Subcutaneous abdominal adipose tissue (tissue), 5 donors: ENCODE measurements around the gene MOK.
A peak's percentile ranks its signal among the peaks of the same experiment; 100 is the strongest.
"Not testable (repeated sequence)": the region's sequence is repeated elsewhere in the genome, so short reads cannot be mapped to it uniquely, and the experiment has no call there.

ENCODE experiments used
- H3K27ac ChIP-seq: one replicate; pipeline ENCODE4 v1.7.0; 2013; ENCODE audit warnings: low read depth, mild to moderate bottlenecking, inconsistent platforms, low read length, moderate library complexity
- H3K27me3 ChIP-seq, 5 donors: one replicate each; pipeline ENCODE4 v1.7.0; 2013; ENCODE audit warnings: low read length in 5 of 5, inconsistent platforms in 1 of 5; ENCODE audit not compliant: control insufficient read depth in 5 of 5, insufficient read depth in 4 of 5
- H3K36me3 ChIP-seq, 5 donors: one replicate each; pipeline ENCODE4 v1.7.0; 2013; ENCODE audit warnings: low read length in 5 of 5; ENCODE audit not compliant: control insufficient read depth in 5 of 5, insufficient read depth in 5 of 5
- H3K4me1 ChIP-seq, 5 donors: one replicate each; pipeline ENCODE4 v1.7.0; 2013; ENCODE audit warnings: low read length in 5 of 5, mild to moderate bottlenecking in 3 of 5, moderate library complexity in 1 of 5; ENCODE audit not compliant: control insufficient read depth in 5 of 5, insufficient read depth in 5 of 5
- H3K4me3 ChIP-seq, 5 donors: one replicate each; pipeline ENCODE4 v1.7.0; 2013; ENCODE audit warnings: low read length in 5 of 5, low read depth in 1 of 5
- H3K9ac ChIP-seq, 5 donors: one replicate each; pipeline ENCODE4 v1.7.0; 2013; ENCODE audit warnings: low read length in 5 of 5, mild to moderate bottlenecking in 4 of 5, moderate library complexity in 3 of 5
- H3K9me3 ChIP-seq, 5 donors: one replicate each; pipeline ENCODE4 v1.7.0; 2013; ENCODE audit warnings: low read length in 5 of 5; ENCODE audit not compliant: control insufficient read depth in 5 of 5
- donor health status: healthy.
- donor health status: healthy.
- donor health status: healthy.
- donor health status: healthy.
- donor health status: healthy.

Gene MOK

DNA sequence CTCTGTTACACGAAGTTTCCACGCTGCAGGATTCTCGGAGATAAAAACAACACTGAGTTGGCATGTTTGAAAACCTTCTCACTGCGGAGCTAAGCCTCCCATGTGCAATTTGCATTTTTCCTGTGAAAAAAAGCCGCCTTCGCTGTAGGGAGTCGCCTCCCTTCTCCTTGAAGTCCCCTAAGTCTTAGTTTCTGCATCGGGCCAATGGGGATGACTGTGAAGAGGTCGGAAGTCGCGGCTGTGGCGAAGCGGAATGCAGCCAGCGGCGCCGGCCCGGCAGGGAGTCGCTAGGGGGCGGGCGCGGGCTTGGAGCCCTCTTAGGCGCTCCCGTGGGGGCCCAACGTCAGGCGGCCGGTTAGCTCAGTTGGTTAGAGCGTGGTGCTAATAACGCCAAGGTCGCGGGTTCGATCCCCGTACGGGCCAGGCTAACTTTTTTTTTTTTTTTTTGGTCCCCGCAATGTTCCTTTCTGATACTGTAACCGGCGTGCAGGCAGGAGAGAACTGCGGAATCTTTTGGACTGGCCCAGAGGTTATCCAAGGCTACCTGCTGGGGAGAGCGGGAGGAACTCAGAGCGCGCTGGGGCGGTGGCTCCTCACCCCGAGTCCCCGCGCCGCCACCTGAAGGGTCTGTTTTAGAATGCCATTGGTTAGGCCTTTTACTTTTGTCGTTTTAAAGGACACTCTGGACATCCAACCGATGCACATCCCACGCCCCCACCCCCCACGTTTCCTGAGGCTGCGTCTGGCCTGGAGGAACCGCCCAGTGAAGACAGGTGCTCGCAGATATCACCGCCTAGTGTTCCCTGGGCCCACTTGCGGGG, 12.0 kb upstream of the MOK start:
- Histone ChIP-seq H3K9ac (peak overlapping the region; percentile 52 to 83 (median 69)), H3K4me1 (peaks cover 3 to 59% (median 50%) of the 10 kb centered on the region in 5 donors)

DNA sequence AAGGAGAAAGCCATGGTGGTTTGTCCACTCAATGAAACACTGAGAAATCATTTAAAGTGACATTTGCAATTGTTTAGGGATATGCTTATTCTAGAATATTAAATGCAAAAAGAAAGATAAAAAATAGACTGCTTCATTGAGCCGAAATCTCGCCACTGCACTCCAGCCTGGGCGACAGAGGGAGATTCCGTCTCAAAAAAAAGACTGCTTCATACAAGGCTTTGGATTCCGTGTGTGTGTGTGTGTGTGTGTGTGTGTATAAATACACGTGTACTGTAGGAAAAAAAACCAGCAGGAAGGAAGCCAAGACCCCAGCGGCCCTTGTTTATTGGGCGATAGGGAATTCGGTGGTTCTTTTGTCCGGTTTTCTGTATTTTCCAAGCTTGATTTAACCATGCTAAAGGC, 11.4 kb upstream of the MOK start:
- no peaks in the 10 kb centered on the region for H3K27me3 ChIP-seq
- H3K4me1 ChIP-seq = peaks cover 3 to 59% (median 50%) of the 10 kb centered on the region in 5 donors
- H3K9ac ChIP-seq = peak overlapping the region in 4 of 5 donors; percentile 59 to 77 (median 68)

More for the DNA sequence above, 12.0 kb upstream of the MOK start:
- H3K27me3 ChIP-seq = no peaks in the 10 kb centered on the region
- H3K4me3 ChIP-seq = peak overlapping the region; percentile 73 to 85 (median 77)
- H3K9me3 ChIP-seq = no peaks in the 10 kb centered on the region
- no peaks in the 10 kb centered on the region for H3K36me3 ChIP-seq
- peak overlapping the region; percentile 85 for H3K27ac ChIP-seq

DNA sequence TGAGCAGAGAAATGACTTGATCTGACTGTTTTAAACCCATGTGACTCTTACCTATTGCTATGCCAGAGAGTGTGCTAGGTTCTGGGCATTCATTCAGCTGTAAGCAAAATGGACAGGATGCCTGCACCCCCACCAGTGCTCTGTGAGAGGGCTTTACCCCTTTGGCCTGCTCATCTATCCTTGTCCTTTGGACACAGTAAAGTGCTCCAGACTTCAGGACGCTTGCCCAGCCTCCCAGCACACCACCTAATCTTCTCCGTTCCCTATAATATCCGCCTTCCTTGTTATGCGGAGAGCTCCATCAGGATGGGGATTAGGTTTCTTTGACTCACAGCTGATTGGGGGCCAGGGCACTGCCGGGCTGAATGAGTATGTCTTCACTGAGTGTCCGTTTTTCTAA, 10.2 kb upstream of the MOK start:
- no peaks in the 10 kb centered on the region for H3K9me3 ChIP-seq
- no peak overlapping the region for H3K9ac ChIP-seq
- peaks cover 3 to 48% (median 41%) of the 10 kb centered on the region in 5 donors for H3K4me1 ChIP-seq
- H3K36me3 ChIP-seq = no peaks in the 10 kb centered on the region
- no peak overlapping the region for H3K27ac ChIP-seq
- no peak overlapping the region for H3K4me3 ChIP-seq
- no peaks in the 10 kb centered on the region for H3K27me3 ChIP-seq

More for the DNA sequence above, 11.4 kb upstream of the MOK start:
- H3K27ac ChIP-seq = peak overlapping the region; percentile 85
- H3K36me3 ChIP-seq = no peaks in the 10 kb centered on the region
- no peaks in the 10 kb centered on the region for H3K9me3 ChIP-seq
- peak overlapping the region; percentile 71 to 85 (median 77) for H3K4me3 ChIP-seq

DNA sequence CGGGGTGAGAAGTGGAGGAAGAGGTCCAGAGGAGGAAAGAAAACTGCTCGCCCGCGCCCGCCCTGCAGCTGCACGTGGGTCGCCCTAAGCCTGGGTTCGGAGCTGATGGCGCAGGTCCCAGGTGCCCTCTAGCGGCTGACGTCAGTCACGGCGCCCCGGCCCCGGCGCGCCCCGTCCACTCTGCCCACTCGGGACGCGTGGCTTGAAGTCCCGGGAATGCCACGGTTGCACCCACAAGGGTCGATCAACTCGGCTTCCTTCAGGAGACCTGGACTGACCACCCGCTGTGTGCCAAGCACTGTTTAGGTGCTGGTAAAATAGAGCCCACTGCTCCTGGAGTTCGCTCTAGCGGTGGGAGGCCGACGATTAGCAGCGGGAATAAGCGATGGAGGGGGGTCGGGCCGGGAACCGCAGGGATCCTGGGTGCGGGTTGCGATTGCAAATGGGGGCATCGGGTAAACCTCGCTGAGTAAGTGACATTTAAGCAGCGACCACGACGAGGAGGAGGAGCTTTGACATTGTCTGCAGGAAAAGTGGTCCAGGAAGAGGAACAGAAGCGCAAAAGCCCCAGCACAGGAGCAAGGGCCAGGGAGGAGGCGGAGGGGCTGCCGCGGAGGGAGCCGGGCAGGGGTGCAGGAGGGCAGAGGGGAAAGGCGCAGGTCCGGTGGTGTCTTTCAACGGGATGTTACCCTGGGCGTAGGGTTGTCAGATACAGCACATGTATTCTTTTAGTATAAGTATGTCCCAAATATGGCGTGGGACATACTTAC, 9.5 kb upstream of the MOK start:
- Histone ChIP-seq H3K27me3 (no peaks in the 10 kb centered on the region), H3K4me3 (peak overlapping the region; percentile 50 to 84 (median 74)), H3K36me3 (no peaks in the 10 kb centered on the region), H3K9ac (peak overlapping the region; percentile 10 to 66 (median 54)), H3K9me3 (no peaks in the 10 kb centered on the region), H3K4me1 (peaks cover 3 to 45% (median 39%) of the 10 kb centered on the region in 5 donors), H3K27ac (peak overlapping the region; percentile 50)

DNA sequence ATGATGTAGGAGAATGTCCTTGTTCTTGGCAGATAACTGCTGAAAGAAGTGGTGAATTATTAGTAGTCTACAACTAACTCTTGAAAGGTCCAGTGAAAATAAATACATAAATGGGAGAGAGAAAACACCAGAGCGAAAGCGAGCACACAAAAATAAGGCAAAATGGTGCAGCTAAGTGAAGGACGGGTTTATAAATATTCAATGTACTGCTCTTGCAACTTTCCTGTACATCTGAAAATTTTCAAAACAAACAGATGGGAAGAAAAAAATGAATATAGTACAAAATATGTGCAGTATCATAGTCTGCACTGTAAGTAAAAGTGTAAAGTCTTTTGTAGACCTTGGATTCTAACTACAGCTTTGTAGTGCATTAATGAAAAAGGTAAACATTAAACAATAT, 1.3 kb downstream of the MOK start:
- H3K9me3 ChIP-seq = no peaks in the 10 kb centered on the region
- H3K4me3 ChIP-seq = no peak overlapping the region
- no peaks in the 10 kb centered on the region for H3K36me3 ChIP-seq
- no peak overlapping the region for H3K9ac ChIP-seq
- H3K4me1 ChIP-seq = peaks cover 0 to 7% (median 5%) of the 10 kb centered on the region in 5 donors
- no peak overlapping the region for H3K27ac ChIP-seq
- H3K27me3 ChIP-seq = no peaks in the 10 kb centered on the region

DNA sequence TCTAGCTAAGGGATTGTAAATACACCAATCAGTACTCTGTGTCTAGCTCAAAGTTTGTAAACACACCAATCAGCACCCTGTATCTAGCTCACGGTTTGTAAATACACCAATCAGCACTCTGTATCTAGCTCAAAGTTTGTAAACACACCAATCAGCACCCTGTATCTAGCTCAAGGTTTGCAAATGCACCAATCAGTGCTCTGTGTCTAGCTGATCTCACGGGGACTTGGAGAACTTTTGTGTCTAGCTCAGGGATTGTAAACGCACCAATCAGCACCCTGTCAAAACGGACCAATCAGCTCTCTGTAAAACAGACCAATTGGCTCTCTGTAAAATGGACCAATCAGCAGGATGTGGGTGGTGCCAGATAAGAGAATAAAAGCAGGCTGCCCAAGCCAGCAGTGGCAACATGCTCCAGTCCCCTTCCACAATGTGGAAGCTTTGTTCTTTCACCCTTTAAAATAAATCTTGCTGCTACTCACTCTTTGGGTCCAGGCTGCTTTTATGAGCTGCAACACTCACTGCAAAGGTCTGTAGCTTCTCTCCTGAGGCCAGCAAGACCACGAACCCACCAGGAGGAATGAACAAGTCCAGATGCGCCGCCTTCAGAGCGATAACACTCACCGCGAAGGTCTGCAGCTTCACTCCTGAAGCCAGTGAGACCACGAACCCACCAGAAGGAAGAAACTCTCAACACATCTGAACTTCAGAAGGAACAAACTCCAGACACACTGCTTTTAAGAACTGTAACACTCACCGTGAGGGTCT, 6.5 kb downstream of the MOK start:
- not testable (repeated sequence) for H3K36me3 ChIP-seq, H3K4me3 ChIP-seq, H3K4me1 ChIP-seq, H3K9ac ChIP-seq, H3K27me3 ChIP-seq, H3K27ac ChIP-seq, H3K9me3 ChIP-seq

DNA sequence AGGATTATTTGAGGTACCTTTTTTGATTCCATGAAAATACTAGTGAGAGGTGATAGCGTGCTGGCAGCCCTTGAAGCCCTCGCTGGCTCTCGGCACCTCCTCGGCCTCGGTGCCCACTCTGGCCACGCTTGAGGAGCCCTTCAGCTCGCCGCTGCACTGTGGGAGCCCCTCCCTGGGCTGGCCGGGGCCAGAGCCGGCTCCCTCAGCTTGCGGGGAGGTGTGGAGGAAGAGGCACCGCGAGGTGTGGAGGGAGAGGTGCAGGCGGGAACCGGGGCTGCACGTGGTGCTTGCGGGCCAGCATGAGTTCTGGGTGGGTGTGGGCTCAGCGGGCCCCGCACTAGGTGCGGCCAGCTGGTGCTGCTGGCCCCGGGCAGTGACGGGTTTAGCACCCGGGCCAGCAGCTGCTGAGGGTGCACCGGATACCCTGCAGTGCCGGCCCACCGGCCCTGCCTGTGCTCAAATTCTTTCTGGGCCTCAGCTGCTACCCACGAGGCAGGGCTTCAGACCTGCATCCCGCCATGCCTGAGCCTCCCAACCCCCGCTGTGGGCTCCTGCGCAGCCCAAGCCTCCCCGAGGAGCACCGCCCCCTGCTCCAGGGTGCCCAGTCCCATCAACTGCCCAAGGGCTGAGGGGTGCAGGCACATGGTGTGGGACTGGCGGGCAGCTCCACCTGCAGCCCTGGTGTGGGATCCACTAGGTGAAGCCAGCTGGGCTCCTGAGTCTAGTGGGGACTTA, 7.4 kb downstream of the MOK start:
- H3K4me1 ChIP-seq = peaks cover 0 to 5% (median 2%) of the 10 kb centered on the region in 5 donors

DNA sequence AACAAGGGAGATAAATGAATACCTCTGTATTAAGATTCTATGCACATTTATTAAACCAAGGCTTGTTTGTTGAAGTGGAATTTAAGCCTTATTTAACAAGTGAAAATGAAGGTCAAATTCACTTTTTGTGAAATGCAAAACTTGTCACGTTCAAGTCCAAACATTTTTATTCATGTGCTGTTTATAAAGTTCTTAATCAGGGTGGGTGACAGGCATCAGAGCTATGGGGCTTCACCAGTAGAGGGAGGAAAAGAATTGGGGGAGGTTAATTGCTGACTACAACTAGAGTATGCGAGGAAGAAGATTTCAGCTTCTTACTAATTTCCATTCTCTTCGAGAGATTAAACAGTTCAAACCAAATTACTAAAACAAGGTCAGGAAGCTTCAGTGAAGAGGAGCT, 9.7 kb downstream of the MOK start:
- Histone ChIP-seq H3K4me1 (peaks cover 0 to 5% (median 2%) of the 10 kb centered on the region in 5 donors), H3K4me3 (no peak overlapping the region), H3K27me3 (no peaks in the 10 kb centered on the region), H3K36me3 (no peaks in the 10 kb centered on the region), H3K9ac (peak overlapping the region in 1 of 5 donors; percentile 15), H3K9me3 (no peaks in the 10 kb centered on the region), H3K27ac (peak overlapping the region; percentile 52)

More for the DNA sequence above, 7.4 kb downstream of the MOK start:
- no peaks in the 10 kb centered on the region for H3K36me3 ChIP-seq
- H3K27ac ChIP-seq = no peak overlapping the region
- no peak overlapping the region for H3K4me3 ChIP-seq
- H3K27me3 ChIP-seq = no peaks in the 10 kb centered on the region
- no peak overlapping the region for H3K9ac ChIP-seq
- no peaks in the 10 kb centered on the region for H3K9me3 ChIP-seq

DNA sequence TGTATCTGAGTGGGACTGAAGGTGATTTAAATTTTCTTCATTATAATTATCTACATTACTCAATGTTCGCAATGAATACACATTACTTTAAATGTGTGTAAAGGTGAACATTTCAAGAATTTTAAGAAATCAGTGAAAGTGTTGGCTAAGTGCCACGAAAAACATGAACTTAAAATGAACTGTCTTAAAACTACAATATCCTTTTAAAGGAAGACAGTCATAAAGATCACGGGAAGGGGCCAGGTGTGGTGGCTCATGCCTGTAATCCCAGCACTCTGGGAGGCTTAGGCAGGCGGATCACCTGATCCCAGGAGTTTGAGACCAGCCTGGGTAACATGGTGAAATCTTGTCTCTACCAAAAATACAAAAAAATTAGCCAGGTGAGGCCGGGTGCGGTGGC, 11.2 kb downstream of the MOK start:
- H3K9ac ChIP-seq = no peak overlapping the region
- H3K36me3 ChIP-seq = no peaks in the 10 kb centered on the region
- H3K27me3 ChIP-seq = no peaks in the 10 kb centered on the region
- H3K27ac ChIP-seq = peak overlapping the region; percentile 52
- no peaks in the 10 kb centered on the region for H3K9me3 ChIP-seq
- no peak overlapping the region for H3K4me3 ChIP-seq
- H3K4me1 ChIP-seq = peaks cover 0 to 5% (median 2%) of the 10 kb centered on the region in 5 donors
